ENCODE results near the gene MAST4. TPM values are rescaled to one million over a fixed set of nuclear protein-coding genes. Genes with fewer than 3 reads are reported as not detected.

Gene MAST4
- polyA plus RNA-seq, 1 donor (not counting 4 experiments of a cell fraction or from before 2014, with no cell fraction given), result 19.8 TPM

DNA sequence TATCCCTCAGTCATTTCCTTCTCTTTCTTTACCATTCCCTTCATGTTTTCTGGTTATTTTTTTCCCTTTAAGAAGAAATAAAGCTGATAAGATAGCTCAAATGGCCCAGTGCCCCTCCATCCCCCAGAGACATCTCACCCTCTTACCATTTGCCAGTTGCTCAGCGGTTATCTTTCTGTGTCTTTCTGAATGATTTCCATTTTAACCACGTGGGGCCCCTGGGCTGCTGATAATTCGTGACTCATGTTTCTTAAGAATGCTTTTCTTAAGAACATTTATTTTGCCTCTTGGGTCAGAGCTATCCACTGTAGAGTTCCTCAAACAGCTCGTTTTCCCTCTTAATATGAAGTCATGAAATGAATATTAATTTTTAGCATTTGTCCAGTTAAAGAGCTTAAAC is 147.8 kb downstream of the MAST4 start:
- H2AFZ ChIP-seq (ENCODE audit: control insufficient read depth, low read length), result no peak overlapping the region
- no peaks in the 10 kb centered on the region for H3K36me3 ChIP-seq (ENCODE audit: control insufficient read depth in 2 of 2, extremely low read depth in 1 of 2, insufficient read depth in 2 of 2, low read length in 2 of 2)
- TF ChIP-seq, protein P1, sequence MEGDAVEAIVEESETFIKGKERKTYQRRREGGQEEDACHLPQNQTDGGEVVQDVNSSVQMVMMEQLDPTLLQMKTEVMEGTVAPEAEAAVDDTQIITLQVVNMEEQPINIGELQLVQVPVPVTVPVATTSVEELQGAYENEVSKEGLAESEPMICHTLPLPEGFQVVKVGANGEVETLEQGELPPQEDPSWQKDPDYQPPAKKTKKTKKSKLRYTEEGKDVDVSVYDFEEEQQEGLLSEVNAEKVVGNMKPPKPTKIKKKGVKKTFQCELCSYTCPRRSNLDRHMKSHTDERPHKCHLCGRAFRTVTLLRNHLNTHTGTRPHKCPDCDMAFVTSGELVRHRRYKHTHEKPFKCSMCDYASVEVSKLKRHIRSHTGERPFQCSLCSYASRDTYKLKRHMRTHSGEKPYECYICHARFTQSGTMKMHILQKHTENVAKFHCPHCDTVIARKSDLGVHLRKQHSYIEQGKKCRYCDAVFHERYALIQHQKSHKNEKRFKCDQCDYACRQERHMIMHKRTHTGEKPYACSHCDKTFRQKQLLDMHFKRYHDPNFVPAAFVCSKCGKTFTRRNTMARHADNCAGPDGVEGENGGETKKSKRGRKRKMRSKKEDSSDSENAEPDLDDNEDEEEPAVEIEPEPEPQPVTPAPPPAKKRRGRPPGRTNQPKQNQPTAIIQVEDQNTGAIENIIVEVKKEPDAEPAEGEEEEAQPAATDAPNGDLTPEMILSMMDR (optimal IDR thresholded peaks at IDR 0.05 in 1 of 3, IDR thresholded peaks at IDR 0.05 in 1 of 3, conservative IDR thresholded peaks at IDR 0.05 in 1 of 3; ENCODE audit: extremely low read depth in 1 of 3, insufficient read depth in 2 of 3, low read length in 3 of 3), result no peak
- no peak for TF ChIP-seq EZH2 (IDR thresholded peaks at IDR 0.05; ENCODE audit: low read length)
- no peaks in the 10 kb centered on the region for H3K79me2 ChIP-seq (ENCODE audit: control insufficient read depth, insufficient read depth, low read length)
- no peak overlapping the region for H3K27ac ChIP-seq (ENCODE audit: control insufficient read depth, insufficient read depth, low read length)
- H3K4me1 ChIP-seq (ENCODE audit: control insufficient read depth, extremely low read depth, insufficient read depth, low read length), result no peaks in the 10 kb centered on the region
- H3K9me3 ChIP-seq (ENCODE audit: control insufficient read depth, low read depth, low read length), result no peaks in the 10 kb centered on the region
- H3K4me3 ChIP-seq (ENCODE audit: control insufficient read depth in 2 of 3, extremely low read depth in 1 of 3, insufficient read depth in 2 of 3, low read depth in 1 of 3, low read length in 3 of 3), result no peak overlapping the region
- DNase-seq (ENCODE audit: low read depth, low spot score) (no peak), FAIRE-seq (no peak)
- dilution Hi-C loops (cut with MboI; ENCODE audit: extremely low pct_ligation_motif_present, low sequenced_read_pairs), result no loop called here
- no peak overlapping the region for H3K4me2 ChIP-seq (ENCODE audit: control insufficient read depth, extremely low read depth, insufficient read depth, low read depth, low read length)
- no peaks in the 10 kb centered on the region for H3K27me3 ChIP-seq (ENCODE audit: control insufficient read depth, extremely low read depth, insufficient read depth, low read length)
- no peaks in the 10 kb centered on the region for H3K9me1 ChIP-seq (ENCODE audit: control insufficient read depth, extremely low read depth, insufficient read depth, low read length)
- no peak overlapping the region for H3K9ac ChIP-seq (ENCODE audit: control insufficient read depth, extremely low read depth, insufficient read depth, low read length)
- H4K20me1 ChIP-seq (ENCODE audit: control insufficient read depth, extremely low read depth, insufficient read depth, low read length), result no peaks in the 10 kb centered on the region

DNA sequence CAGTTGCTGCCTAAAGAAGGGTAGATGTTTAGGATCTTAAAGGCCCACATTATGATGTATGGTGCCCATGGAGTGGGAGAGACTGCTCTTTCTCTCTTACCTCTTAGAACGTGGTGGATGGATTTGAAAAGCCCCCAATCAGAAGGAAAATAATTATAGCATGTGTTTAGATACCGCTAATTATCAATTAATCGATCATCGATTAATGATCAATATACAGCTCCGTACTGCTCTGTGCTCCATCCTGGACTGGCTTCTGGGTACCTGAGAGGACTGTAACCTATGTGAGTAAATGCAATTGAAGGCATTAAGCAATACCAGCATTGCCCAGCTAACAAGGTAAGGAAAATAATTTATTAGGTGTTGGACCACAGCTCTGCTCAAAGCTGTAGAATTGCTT is 149.1 kb downstream of the MAST4 start:
- H3K9me1 ChIP-seq (ENCODE audit: control insufficient read depth, extremely low read depth, insufficient read depth, low read length), result no peaks in the 10 kb centered on the region
- no peak overlapping the region for H3K4me2 ChIP-seq (ENCODE audit: control insufficient read depth, extremely low read depth, insufficient read depth, low read depth, low read length)
- no peaks in the 10 kb centered on the region for H3K79me2 ChIP-seq (ENCODE audit: control insufficient read depth, insufficient read depth, low read length)
- H3K36me3 ChIP-seq (ENCODE audit: control insufficient read depth in 2 of 2, extremely low read depth in 1 of 2, insufficient read depth in 2 of 2, low read length in 2 of 2), result no peaks in the 10 kb centered on the region
- H3K4me3 ChIP-seq (ENCODE audit: control insufficient read depth in 2 of 3, extremely low read depth in 1 of 3, insufficient read depth in 2 of 3, low read depth in 1 of 3, low read length in 3 of 3), result no peak overlapping the region
- no peaks in the 10 kb centered on the region for H4K20me1 ChIP-seq (ENCODE audit: control insufficient read depth, extremely low read depth, insufficient read depth, low read length)
- H3K4me1 ChIP-seq (ENCODE audit: control insufficient read depth, extremely low read depth, insufficient read depth, low read length), result no peaks in the 10 kb centered on the region
- H3K27ac ChIP-seq (ENCODE audit: control insufficient read depth, insufficient read depth, low read length), result no peak overlapping the region
- dilution Hi-C loops (cut with MboI; ENCODE audit: extremely low pct_ligation_motif_present, low sequenced_read_pairs), result no loop called here
- no peak overlapping the region for H2AFZ ChIP-seq (ENCODE audit: control insufficient read depth, low read length)
- no peak for DNase-seq (ENCODE audit: low read depth, low spot score)
- no peak for FAIRE-seq
- TF ChIP-seq EZH2 (IDR thresholded peaks at IDR 0.05; ENCODE audit: low read length), result no peak
- TF ChIP-seq, protein P1 (optimal IDR thresholded peaks at IDR 0.05 in 1 of 3, IDR thresholded peaks at IDR 0.05 in 1 of 3, conservative IDR thresholded peaks at IDR 0.05 in 1 of 3; ENCODE audit: extremely low read depth in 1 of 3, insufficient read depth in 2 of 3, low read length in 3 of 3), result no peak
- no peaks in the 10 kb centered on the region for H3K9me3 ChIP-seq (ENCODE audit: control insufficient read depth, low read depth, low read length)
- no peak overlapping the region for H3K9ac ChIP-seq (ENCODE audit: control insufficient read depth, extremely low read depth, insufficient read depth, low read length)
- no peaks in the 10 kb centered on the region for H3K27me3 ChIP-seq (ENCODE audit: control insufficient read depth, extremely low read depth, insufficient read depth, low read length)

Data from keratinocyte (primary cell).